ENCODE results near the gene IQGAP3. TPM values are rescaled to one million over a fixed set of nuclear protein-coding genes. Genes with fewer than 3 reads are reported as not detected.

Gene IQGAP3
- total RNA-seq, 1 donor from 2014 or later = 0.36 TPM

GRCh38 chr1:156525856-156526489 lies 46.4 kb downstream of the IQGAP3 start:
- no peak for TF ChIP-seq CTCF (IDR thresholded peaks at IDR 0.05; ENCODE audit: borderline replicate concordance)
- intact Hi-C loops (cut with micrococcal nuclease) = no loop called here
- H3K9me3 ChIP-seq (replicated peaks) = no peaks in the 10 kb centered on the region
- no peak overlapping the region for H3K27ac ChIP-seq (replicated peaks)
- no peaks in the 10 kb centered on the region for H3K36me3 ChIP-seq
- no peaks in the 10 kb centered on the region for H3K27me3 ChIP-seq (ENCODE audit: low read depth)
- peaks cover 14% of the 10 kb centered on the region for H3K4me1 ChIP-seq
- H3K4me3 ChIP-seq = no peak overlapping the region
- no peak for DNase-seq

- peaks cover 14% of the 10 kb centered on the region for H3K4me1 ChIP-seq
- no peaks in the 10 kb centered on the region for H3K9me3 ChIP-seq (replicated peaks)
- no peak for DNase-seq
- H3K36me3 ChIP-seq = no peaks in the 10 kb centered on the region
- H3K27ac ChIP-seq (replicated peaks) = no peak overlapping the region
- H3K27me3 ChIP-seq (ENCODE audit: low read depth) = no peaks in the 10 kb centered on the region
- no peak overlapping the region for H3K4me3 ChIP-seq
- intact Hi-C loops (cut with micrococcal nuclease) = no loop called here
- no peak for TF ChIP-seq CTCF (IDR thresholded peaks at IDR 0.05; ENCODE audit: borderline replicate concordance)
Observed at GRCh38 chr1:156525071-156525501, 47.3 kb downstream of the IQGAP3 start.

- no peak overlapping the region for H3K4me3 ChIP-seq
Observed at GRCh38 chr1:156524481-156524869, 47.9 kb downstream of the IQGAP3 start.

GRCh38 chr1:156523801-156524480 lies 48.4 kb downstream of the IQGAP3 start:
- no peak overlapping the region for H3K27ac ChIP-seq (replicated peaks)
- DNase-seq = no peak
- intact Hi-C loops (cut with micrococcal nuclease) = no loop called here
- H3K27me3 ChIP-seq (ENCODE audit: low read depth) = no peaks in the 10 kb centered on the region
- no peak for TF ChIP-seq CTCF (IDR thresholded peaks at IDR 0.05; ENCODE audit: borderline replicate concordance)
- no peaks in the 10 kb centered on the region for H3K36me3 ChIP-seq
- peaks cover 14% of the 10 kb centered on the region for H3K4me1 ChIP-seq
- H3K4me3 ChIP-seq = no peak overlapping the region
- no peaks in the 10 kb centered on the region for H3K9me3 ChIP-seq (replicated peaks)

More at GRCh38 chr1:156524481-156524869, 47.9 kb downstream of the IQGAP3 start:
- TF ChIP-seq CTCF (IDR thresholded peaks at IDR 0.05; ENCODE audit: borderline replicate concordance) = no peak
- Histone ChIP-seq H3K27me3 (ENCODE audit: low read depth) (no peaks in the 10 kb centered on the region), H3K9me3 (replicated peaks) (no peaks in the 10 kb centered on the region), H3K27ac (replicated peaks) (no peak overlapping the region), H3K36me3 (no peaks in the 10 kb centered on the region), H3K4me1 (peaks cover 14% of the 10 kb centered on the region)
- intact Hi-C loops (cut with micrococcal nuclease) = no loop called here
- no peak for DNase-seq

GRCh38 chr1:156522443-156522970 lies 49.9 kb downstream of the IQGAP3 start:
- Histone ChIP-seq H3K4me1 (peaks cover 9% of the 10 kb centered on the region), H3K4me3 (no peak overlapping the region), H3K9me3 (replicated peaks) (no peaks in the 10 kb centered on the region), H3K27me3 (ENCODE audit: low read depth) (no peaks in the 10 kb centered on the region), H3K36me3 (no peaks in the 10 kb centered on the region), H3K27ac (replicated peaks) (no peak overlapping the region)
- intact Hi-C loops (cut with micrococcal nuclease) = no loop called here
- TF ChIP-seq CTCF (IDR thresholded peaks at IDR 0.05; ENCODE audit: borderline replicate concordance) = no peak
- DNase-seq = no peak

Measured in left ventricle myocardium inferior (tissue), 1 donor.